HG03378 (cell line): ENCODE data around the gene PPIL4.
A peak's percentile ranks its signal among the peaks of the same experiment; 100 is the strongest.

Source experiments
- ATAC-seq: cut with Tn5 transposase; IDR thresholded peaks from one replicate; pipeline ENCODE4 v1.9.1; 2021; ENCODE audit warnings: mild to moderate bottlenecking, moderate library complexity; ENCODE audit not compliant: unreplicated experiment

The PPIL4 gene, protein sequence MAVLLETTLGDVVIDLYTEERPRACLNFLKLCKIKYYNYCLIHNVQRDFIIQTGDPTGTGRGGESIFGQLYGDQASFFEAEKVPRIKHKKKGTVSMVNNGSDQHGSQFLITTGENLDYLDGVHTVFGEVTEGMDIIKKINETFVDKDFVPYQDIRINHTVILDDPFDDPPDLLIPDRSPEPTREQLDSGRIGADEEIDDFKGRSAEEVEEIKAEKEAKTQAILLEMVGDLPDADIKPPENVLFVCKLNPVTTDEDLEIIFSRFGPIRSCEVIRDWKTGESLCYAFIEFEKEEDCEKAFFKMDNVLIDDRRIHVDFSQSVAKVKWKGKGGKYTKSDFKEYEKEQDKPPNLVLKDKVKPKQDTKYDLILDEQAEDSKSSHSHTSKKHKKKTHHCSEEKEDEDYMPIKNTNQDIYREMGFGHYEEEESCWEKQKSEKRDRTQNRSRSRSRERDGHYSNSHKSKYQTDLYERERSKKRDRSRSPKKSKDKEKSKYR

DNA sequence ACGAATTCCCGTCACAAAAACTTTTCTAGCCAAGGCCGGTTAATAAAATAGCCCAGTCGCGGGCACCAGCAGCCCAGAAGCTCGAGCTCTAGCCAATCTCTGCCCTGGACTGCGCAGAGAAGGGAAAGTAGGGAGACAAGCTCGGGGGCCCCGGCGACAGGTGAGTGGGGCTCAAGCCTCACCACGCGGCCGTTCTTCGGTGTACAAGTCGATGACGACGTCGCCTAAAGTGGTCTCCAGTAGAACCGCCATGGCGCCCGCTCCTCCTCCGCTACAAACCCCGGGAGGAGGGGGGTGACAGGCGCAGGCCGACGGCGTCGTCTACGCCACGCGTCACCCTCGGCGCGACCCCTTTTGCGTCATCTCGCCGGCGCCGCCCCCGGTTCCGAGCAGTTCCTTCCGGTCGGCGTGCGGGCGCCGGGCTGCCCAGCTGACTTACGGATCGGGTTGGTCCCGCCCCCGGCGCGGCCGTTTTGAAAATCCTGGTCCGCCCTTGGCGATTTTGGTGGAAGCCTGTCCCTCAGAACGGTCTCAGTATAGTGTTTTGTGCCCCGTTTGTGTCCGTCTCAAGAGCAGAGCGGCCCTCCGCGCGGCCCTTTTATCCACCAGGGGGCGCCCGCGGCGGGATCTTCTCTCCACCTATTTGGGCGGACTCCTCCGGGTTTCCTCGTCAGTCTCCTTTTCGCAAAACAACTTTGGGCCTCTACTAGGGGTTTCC lies at the start of gene PPIL4:
Gene PPIL4 (minus strand): TSS at position 290 of the 718 bp plus-strand sequence. CDS start 38 bp downstream, at position 252.
- ATAC-seq, result peak; percentile 79

DNA sequence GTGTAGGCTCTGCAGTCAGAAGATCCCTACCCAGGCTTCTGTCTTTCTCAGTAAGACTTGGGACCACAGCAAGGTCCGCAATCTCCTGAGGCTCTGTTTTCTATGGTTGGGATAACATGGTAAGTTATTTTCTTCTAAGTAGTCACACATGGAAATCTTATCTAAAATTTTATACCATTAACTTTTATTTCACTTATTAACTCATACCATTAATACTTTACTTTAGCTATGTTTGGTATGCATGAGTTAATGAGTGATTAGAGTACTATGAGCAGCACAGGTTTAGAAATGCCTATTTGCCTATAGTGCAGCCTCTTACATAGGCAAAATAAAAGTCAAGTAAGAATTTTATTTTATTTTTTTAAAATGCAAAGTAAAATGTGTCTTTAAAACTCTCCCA lies 47.6 kb upstream of the PPIL4 start:
- no peak for ATAC-seq

DNA sequence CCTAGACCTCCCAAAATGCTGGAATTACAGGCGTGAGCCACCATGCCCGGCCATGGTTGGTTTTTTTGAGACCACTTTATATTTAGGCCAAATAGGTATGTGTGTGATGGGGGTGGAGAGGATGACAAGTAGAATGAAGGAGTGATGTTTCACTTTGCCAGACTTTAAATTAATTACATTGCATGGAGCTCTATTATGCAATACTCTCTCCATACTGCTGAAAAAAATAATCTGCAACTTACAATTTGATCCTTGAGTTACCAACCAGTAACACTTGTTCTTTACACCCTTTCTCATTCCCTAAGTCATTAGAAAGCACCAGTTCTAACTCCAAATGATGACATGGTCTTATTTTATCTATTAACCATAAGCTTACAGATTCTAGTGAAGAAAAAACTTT lies 47.1 kb upstream of the PPIL4 start:
- no peak for ATAC-seq

DNA sequence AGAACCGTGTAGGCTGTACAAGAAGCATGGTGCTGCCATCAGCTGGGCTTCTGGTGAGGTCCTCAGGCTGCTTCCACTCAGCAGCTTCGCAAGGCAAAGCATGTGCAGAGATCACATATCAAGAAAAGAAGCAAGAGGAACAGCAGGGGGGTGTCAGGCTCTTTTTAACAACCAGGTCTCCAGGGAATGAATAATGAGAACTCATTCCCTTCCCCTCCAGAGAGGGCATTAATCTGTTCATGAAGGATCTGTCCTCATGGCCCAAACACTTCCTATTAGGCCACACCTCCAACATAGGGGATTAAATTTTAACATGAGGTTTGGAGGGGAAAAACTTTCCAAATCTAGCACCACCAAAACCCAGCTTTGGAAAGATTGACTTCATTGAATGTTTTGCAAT lies 40.3 kb upstream of the PPIL4 start:
- ATAC-seq, result no peak

DNA sequence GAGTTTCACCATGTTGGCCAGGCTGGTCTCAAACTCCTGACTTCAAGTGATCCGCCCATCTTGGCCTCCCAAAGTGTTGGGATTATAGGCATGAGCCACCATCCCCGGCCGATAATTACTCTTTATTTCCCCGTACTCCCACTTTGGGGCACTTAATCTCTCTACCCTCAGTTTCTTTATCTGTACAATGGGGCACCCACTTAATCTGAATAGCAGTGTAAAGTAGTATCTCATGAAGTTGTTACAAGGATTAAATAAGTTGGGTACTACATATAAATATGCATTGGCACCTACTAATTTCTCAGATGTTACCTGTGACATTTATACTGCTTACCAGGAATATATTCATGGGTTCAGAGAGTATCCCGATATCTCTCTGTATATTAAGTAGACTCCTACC lies 35.5 kb upstream of the PPIL4 start:
- no peak for ATAC-seq

DNA sequence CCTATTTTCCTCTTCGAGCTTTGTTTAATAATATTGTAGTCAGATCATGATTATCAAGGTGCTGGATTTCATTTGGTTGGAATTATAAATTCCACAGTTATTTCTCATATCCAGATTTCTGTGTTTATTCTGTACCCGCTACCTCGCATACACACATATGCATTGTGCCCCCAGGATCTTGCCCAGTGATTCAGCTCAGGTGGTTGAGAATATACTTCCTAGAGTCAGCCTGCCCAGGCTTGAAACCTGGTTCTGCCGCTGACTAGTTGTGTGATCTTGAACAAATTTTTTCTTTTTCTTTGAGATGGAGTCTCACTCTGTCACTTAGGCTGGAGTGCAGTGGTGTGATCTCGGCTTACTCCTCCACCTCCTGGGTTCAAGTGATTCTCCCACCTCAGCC lies 35.0 kb upstream of the PPIL4 start:
- no peak for ATAC-seq

DNA sequence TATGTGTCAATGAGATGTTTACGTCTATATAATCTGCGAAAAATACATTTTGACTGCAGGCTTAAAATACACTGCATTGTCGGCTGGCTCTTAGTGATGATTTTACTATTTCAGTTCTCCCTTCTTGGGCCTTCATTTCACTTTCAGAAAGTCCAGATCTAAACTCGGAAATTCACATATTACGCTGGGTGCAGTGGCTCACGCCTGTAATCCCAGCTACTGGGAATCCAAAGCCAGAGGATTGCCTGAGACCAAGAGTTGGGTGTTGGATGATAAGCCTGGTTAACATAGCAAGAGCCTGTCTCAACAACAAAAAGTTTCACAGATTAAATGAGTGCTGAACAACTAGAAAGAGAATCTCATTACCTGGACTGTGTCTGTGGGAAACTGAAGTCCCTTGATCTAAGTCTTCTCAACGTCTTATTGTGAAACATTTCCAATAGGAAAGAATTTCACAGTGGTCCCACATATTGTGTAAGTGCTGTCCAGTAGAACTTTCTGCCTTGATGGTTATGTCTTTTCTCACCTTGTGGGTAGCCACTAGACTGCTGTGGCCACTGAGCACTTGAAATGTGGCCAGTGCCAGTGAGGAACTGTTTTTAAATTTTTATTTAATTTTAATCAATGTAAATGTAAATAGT lies 22.2 kb upstream of the PPIL4 start:
- no peak for ATAC-seq

DNA sequence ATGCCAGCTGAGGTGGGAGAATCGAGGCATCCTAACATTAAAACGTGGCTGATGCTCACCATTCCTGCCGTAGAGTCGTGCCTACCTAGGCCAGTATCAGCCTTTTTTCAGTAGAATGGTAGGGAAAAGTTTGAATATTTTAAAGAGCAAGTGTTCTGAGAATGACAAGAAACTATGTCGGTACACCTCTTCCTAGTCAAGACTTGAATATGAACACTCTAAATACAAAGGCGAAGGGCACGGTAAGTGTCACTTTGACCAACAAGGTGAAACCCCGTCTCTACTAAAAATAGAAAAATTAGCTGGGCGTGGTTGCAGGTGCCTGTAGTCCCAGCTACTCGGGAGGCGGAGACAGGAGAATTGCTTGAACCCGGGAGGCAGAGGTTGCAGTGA lies 21.3 kb upstream of the PPIL4 start:
- no peak for ATAC-seq

DNA sequence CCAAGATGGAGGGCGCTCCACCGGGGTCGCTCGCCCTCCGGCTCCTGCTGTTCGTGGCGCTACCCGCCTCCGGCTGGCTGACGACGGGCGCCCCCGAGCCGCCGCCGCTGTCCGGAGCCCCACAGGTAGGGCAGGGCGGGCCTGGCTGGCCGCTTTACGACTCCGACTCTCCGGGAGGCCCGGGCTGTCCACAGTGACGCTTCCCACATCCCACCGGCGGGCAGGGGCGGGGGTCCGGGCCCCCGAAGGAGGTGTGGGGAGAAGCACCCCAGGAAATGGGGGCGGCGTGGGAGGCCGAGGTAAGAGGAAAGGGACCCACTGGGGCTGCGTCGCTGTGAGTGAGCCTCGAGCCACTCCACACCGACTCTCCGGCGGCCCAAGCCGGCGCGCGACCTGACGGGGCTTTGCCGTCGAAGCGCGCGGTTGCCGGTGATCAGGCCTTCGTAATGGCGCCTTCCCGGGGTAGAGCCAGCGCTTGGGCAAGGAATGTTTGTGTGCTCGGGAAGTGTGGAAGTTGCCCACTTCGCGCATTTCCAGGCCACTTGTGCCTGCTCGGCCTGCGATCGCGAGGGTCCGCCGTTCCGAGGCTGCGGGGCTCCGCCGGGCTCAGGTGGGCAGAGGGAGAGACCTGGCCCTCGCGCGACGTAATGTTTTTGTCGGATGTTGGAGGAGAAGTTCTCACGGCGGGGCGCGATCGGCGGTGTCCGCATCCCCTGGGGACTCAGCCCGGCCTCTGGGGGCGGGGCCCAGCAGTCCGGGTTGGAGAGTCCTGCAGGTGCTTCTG lies 20.8 kb upstream of the PPIL4 start:
- peak; percentile 20 for ATAC-seq

DNA sequence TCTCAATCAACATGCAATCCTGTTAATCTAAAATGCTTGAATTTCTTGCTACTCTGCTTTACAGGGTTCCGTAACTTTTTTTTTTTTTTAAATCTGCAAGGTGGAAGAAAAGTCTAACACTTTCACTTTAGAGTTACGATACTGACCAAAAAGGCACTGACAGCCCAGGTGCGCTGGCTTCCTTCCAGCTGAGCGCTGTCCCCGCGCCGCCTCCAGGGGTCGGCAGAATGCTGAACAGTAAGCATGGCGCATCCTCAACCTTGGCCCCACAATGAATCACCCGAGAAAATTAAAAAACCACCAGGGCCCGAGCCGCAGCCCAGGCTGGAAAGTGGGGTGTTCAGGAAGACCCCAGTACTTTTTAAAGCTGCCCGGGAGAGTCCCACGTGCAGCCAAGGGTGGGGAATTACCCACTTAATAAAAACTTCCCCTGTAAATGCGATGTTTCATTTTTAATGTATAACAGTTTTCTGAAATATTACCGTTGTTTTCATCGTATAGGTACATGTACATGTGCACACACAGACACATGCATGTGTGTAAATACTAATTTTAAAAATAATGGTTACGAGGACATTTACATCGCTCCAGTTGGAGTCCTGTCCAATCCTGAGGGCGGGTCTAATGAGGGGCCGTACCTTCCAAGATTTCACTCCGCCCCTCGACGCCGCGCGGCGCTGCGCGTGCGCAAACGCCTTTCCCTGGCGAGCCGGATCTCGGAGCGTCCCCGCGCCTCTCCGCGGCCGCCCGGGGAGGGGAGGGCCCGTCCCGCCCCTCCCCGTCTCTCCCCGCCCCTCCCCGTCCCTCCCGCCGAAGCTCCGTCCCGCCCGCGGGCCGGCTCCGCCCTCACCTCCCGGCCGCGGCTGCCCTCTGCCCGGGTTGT lies 19.9 kb upstream of the PPIL4 start, which contains the start of gene GINM1:
Gene GINM1 (plus strand): TSS at position 849 of the 883 bp plus-strand sequence. CDS start 40 bp downstream, outside the sequence.
- ATAC-seq, result peak; percentile 71

DNA sequence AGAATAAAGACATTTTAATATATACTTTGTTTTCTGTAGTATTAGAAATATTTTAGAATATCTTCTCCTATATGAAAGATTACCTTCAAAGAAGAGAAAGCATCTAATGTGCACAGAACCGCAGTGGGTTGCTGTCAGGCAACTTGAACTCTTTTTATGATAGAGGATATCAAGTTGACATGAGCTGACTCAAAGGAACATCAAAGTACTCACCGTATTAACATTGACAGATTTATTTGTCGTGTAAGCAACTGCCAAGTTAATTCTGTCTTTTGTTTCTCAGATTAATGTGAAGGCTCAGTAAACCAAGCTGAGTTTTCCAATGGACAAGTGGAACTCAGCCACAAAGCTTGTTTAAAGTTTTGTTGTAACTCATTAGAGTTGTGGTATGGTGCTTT lies 18.1 kb upstream of the PPIL4 start:
- no peak for ATAC-seq

DNA sequence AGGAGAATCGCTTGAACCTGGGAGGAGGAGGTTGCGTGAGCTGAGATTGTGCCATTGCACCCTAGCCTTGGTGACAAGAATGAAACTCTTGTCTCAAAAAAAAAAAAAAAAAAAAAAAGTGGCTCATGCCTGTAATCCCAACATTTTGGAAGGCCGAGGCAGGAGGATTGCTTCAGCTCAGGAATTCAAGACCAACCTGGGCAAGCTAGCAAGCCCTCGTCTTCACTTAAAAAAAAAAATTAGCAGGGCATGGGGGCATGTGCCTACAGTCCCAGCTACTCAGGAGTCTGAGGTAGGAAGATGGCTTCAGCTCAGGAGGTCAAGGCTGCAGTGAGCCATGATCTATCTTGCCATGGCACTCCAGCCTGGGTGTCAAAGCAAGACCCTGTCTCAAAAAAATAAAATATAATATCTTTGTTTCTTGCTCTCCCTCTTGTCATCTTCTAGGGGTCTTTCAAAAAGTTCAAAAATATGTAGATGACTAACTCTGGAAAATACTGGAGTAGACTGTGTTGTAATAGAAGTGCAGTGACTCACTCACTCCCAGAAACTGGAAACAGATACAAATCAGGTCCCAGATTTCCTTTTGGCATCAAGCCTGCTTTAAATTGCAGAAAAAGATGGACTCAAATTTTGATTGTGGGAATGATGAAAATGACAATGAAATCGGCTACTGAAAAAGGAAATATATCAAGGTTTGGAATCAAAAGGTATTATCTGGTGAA lies 17.5 kb upstream of the PPIL4 start:
- ATAC-seq, result no peak

DNA sequence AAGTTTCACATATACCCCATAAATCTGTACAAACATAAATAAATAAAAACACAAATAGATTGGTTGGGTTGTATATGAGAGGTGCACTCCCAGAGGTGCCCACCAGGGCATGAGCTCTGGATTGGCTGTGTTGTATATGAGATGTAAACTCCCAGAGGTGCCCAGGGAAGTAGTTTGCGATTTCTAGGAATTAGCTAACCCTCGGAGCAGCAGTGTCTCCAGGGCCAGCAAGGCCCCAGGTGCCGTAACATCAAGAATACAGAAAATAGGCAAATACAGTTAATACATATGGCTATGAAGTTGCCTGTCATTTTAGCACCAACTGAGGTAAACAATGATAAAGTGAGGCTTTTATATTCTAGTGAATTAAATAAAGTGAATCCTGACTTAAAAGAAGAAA lies 14.9 kb upstream of the PPIL4 start:
- peak; percentile 36 for ATAC-seq

DNA sequence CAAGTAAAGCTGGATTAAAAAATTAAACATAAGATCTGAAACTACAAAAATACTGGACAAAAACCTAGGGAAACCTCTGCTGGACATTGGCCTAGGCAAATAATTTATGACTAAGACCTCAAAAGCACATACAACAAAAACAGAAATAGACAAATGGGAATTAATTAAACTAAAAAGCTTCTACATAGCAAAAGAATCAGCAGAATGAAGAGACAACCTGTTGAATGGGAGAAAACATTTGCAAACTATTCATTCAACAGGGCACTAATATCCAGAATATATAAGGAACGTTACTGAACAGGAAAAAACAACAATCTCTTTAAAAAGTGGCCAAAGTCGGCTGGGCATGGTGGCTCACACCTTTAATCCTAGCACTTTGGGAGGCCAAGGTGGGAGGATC lies 13.5 kb upstream of the PPIL4 start:
- ATAC-seq, result no peak

DNA sequence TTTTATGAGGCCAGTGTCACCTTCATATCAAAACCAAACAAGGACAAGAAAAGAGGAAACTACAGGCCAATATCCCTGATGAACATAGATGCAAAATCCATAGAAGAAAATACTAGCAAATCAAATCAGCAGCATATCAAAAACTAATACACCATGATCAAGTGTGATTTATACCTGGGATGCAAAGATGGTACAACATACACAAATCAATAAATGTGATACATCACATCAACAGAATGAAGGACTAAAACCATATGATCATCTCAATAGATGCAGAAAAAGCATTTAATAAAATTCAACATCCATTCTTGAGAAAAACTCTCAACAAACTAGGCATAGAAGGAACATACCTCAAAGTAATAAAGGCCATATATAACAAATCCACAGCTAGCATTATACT lies 12.2 kb upstream of the PPIL4 start:
- ATAC-seq, result no peak

DNA sequence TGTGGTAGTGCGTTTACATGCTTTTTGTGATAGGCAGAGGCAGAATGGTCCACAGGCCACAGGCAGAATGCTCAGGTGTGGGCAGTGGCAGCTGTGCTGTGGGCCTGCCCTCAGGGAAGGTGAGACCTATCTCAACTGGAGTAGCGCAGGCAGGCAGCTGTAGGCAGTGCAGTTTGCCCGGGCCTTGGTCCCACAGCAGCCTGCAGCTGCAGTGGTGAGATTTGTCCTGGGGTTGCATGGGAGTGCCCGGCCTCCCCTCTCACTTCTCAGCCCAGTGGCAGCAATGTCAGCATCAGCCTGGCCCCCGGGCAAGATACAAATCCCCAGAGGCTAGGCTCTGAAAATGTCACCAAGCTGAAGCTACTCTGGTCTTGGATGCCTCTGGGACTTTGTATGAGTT lies 6.1 kb upstream of the PPIL4 start:
- no peak for ATAC-seq

DNA sequence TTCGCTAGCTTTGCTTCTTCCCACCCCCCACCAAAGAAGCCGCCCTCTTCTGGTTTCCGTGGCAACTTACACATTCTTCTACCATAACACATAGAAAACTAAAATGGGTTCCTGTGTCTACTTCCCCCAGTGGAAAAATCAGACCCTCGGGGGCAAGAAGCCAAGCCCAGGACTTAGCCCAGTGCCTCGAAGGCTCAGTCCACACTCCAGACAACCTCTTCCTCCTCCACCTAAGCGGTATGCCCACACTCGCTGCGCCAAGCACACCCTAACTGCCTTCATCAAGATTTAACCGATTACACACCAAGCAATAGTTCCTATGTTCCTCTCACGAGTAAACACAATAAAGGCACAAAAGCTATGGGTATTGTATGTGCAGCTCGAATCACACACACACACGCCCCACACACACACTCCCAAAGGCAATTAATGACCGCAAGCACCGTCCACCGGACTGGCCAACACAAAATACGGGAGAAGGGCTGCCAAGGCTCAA lies 537 bp downstream of the PPIL4 start:
- no peak for ATAC-seq

DNA sequence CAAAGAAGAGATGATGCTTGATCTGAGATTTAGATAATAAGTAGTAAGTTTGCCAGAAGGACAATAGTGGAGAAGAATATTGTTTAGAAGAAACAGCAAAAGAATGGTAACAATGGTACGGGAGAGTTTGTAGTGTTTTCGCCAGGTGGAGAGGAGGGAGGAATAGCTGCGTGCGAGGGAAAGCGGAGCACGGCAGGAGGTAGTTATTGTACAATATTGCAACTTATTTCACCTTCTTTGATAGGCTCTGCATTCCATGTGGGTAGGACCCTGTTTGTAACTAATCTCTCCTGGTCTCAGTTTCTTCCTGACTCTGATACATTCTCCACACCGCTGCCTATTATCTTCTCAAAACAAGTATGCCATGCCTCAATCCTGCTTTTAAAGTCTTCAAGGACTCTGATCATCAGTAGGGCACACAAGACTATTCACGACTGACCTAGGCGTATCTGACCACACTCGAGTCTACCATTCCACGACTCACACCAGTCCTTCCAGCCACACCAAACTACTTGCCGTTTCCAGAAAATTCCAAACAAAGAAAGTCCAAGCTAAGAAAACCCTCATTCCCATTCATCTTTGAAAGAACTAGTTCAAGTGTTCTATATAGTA lies 1.1 kb downstream of the PPIL4 start:
- no peak for ATAC-seq

DNA sequence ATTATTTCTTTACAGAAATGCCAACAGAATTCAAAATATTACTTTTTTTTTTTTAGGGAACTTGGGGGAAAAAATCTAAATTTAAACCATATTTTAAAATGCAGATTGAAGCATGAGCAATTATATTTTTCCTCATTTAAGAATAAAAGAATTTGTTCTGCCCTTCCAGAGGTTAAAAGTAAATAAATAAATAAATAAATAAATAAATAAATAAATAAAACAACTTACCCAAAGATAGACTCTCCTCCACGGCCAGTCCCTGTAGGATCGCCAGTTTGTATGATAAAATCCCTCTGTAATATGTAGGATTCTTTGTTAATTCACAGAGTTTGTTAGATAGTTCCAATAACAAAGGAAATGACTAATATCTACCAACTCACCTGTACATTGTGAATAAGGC lies 4.7 kb downstream of the PPIL4 start:
- ATAC-seq, result no peak
